ENCODE measurements around the gene SIRT2. TPM values are rescaled to one million over a fixed set of nuclear protein-coding genes. Genes with fewer than 3 reads are reported as not detected.

Gene SIRT2
- total and polyA plus RNA-seq, 2 of the 8 experiments (the other 6 are each of a cell fraction or from before 2014, with no cell fraction given) = 6.5 to 10.0 TPM

GRCh38 chr19:38910488-38910887 is 11.1 kb upstream of the SIRT2 start:
- Histone ChIP-seq H3K9ac (replicated peaks in 1 of 4; ENCODE audit: extremely low read depth in 1 of 4, low read depth in 3 of 4, low read length in 3 of 4) (no peak overlapping the region), H3K9me3 (ENCODE audit: insufficient read depth in 2 of 2, low read depth in 1 of 2, low read length in 1 of 2) (no peaks in the 10 kb centered on the region; a peak in 1 of 4 replicates), H2AFZ (ENCODE audit: low read length) (no peak overlapping the region), H3K27me3 (replicated peaks in 1 of 4; ENCODE audit: control insufficient read depth in 3 of 4, extremely low read depth in 1 of 4, insufficient read depth in 3 of 4, low read length in 3 of 4) (no peaks in the 10 kb centered on the region; a peak in 1 of 7 replicates), H2AK5ac (ENCODE audit: low read depth, low read length) (no peak overlapping the region), H2BK12ac (ENCODE audit: low read depth, low read length) (0 out of 2 replicates have a peak overlapping the region, but pooled peaks have one; percentile 39), H4K8ac (ENCODE audit: extremely low read depth, insufficient read depth, low read length) (no peak overlapping the region), H3K23ac (ENCODE audit: insufficient read length) (no peak overlapping the region), H3K4ac (replicated peaks; ENCODE audit: insufficient read length, low read depth, low read length) (no peak overlapping the region), H4K20me1 (replicated peaks in 1 of 2; ENCODE audit: control insufficient read depth in 1 of 2, insufficient read depth in 2 of 2, low read length in 2 of 2) (peaks cover 0 to 3% of the 10 kb centered on the region in 2 experiments), H2BK120ac (replicated peaks; ENCODE audit: low read depth, low read length) (no peak overlapping the region), H2BK20ac (ENCODE audit: low read length) (no peak overlapping the region), H3K23me2 (ENCODE audit: low read depth, low read length) (no peaks in the 10 kb centered on the region; the same call in 1 of the 2 replicates), H3K56ac (replicated peaks; ENCODE audit: insufficient read length, low read depth, low read length) (no peak overlapping the region), H3K36me3 (ENCODE audit: control insufficient read depth in 2 of 4, insufficient read depth in 4 of 4, low read length in 3 of 4) (peaks cover 0 to 11% (median 2%) of the 10 kb centered on the region in 4 experiments; a peak in 4 of 8 replicates), H2BK15ac (ENCODE audit: low read length) (no peak overlapping the region), H2BK5ac (ENCODE audit: low read depth, low read length) (no peak overlapping the region), H3K79me2 (ENCODE audit: control insufficient read depth in 1 of 2, insufficient read depth in 2 of 2, low read length in 2 of 2) (no peaks in the 10 kb centered on the region), H3K4me2 (ENCODE audit: insufficient read depth in 1 of 2, low read depth in 2 of 2, low read length in 2 of 2) (no peak overlapping the region), H3K79me1 (ENCODE audit: low read depth, low read length) (no peaks in the 10 kb centered on the region), H3K14ac (ENCODE audit: insufficient read length) (no peak overlapping the region), H4K5ac (ENCODE audit: insufficient read length, low read depth, low read length) (no peak overlapping the region), H3K27ac (ENCODE audit: low read depth, low read length) (no peak overlapping the region), H3K4me3 (ENCODE audit: extremely low read depth in 1 of 4, insufficient read depth in 2 of 4, low read depth in 3 of 4, low read length in 4 of 4) (no peak overlapping the region), H3K4me1 (replicated peaks in 1 of 4; ENCODE audit: control insufficient read depth in 3 of 4, insufficient read depth in 4 of 4, low read length in 3 of 4) (peaks cover 0 to 8% (median 1%) of the 10 kb centered on the region in 4 experiments; a peak in 3 of 7 replicates), H4K91ac (replicated peaks; ENCODE audit: insufficient read length, low read length) (no peak overlapping the region), H3K18ac (ENCODE audit: extremely low read depth, low read length) (no peak overlapping the region)
- DNase-seq (ENCODE audit: low read depth in 1 of 2, low spot score in 2 of 2) (no peak), FAIRE-seq (no peak)
- CTCF ChIA-PET (ENCODE audit: partially characterized antibody) = no interaction called here
- 94% methylated on average over 12 of the region's 12 CpGs; no CpG with 5 or more reads in 1 of the 2 experiments for WGBS, 2 experiments (ENCODE audit: extremely low coverage in 1 of 2, insufficient coverage in 1 of 2, insufficient read length in 1 of 2, insufficient replicate concordance in 2 of 2, low coverage in 1 of 2, low lambda C conversion rate in 2 of 2, missing lambda C conversion rate in 1 of 2)
- POLR2A ChIA-PET (ENCODE audit: partially characterized antibody) = interaction anchor here (1.1 to 1.9 kb wide), 2 partner anchors 10 to 19 kb away, joined by 3 to 8 read pairs; partner anchors contain the start of genes NFKBIB and SIRT2
- TF ChIP-seq TEAD4 (IDR thresholded peaks at IDR 0.05; ENCODE audit: low read depth, low read length) (no peak), JUN (IDR thresholded peaks at IDR 0.05; ENCODE audit: low read depth, low read length) (no peak), POLR2AphosphoS5 (IDR thresholded peaks at IDR 0.05; ENCODE audit: low read depth, low read length) (peak; percentile 31; the same call in 1 of the 2 replicates)

Measured in H1 (cell line).